Measurements from ENCODE around the gene SNRNP25.

- no peak for TF ChIP-seq CTCF (IDR thresholded peaks at IDR 0.05; ENCODE audit: low read length)
- TF ChIP-seq EZH2 (optimal IDR thresholded peaks at IDR 0.05; ENCODE audit: low read depth, low read length): no peak
- no peak for TF ChIP-seq EZH2phosphoT487 (IDR thresholded peaks at IDR 0.05; ENCODE audit: low read length)
These were observed 8.8 kb downstream of the SNRNP25 start for GRCh38 chr16:62283-62967.
